ENCODE data around the gene TMCO5A.

- TF ChIP-seq, protein P1, sequence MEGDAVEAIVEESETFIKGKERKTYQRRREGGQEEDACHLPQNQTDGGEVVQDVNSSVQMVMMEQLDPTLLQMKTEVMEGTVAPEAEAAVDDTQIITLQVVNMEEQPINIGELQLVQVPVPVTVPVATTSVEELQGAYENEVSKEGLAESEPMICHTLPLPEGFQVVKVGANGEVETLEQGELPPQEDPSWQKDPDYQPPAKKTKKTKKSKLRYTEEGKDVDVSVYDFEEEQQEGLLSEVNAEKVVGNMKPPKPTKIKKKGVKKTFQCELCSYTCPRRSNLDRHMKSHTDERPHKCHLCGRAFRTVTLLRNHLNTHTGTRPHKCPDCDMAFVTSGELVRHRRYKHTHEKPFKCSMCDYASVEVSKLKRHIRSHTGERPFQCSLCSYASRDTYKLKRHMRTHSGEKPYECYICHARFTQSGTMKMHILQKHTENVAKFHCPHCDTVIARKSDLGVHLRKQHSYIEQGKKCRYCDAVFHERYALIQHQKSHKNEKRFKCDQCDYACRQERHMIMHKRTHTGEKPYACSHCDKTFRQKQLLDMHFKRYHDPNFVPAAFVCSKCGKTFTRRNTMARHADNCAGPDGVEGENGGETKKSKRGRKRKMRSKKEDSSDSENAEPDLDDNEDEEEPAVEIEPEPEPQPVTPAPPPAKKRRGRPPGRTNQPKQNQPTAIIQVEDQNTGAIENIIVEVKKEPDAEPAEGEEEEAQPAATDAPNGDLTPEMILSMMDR (IDR thresholded peaks at IDR 0.05) = no peak
- TF ChIP-seq POLR2A (IDR thresholded peaks at IDR 0.05) = no peak
Observed at GRCh38 chr15:37934340-37934739, at the start of gene TMCO5A.

Measured in thyroid gland (tissue), 4 donors.